ENCODE data around the gene SHKBP1. TPM values are rescaled to one million over a fixed set of nuclear protein-coding genes. Genes with fewer than 3 reads are reported as not detected.
A peak's percentile ranks its signal among the peaks of the same experiment; 100 is the strongest.

Gene SHKBP1
- total RNA-seq, 1 donor from 2014 or later = 192 TPM

- peak overlapping the region in 1 of 2 donors; percentile 62 for H3K4me3 ChIP-seq
- H3K27ac ChIP-seq = no peak overlapping the region
- TF ChIP-seq CTCF (IDR thresholded peaks at IDR 0.05) = peak in 2 of 3 experiments; percentile 12 to 29
- DNase-seq (ENCODE audit: low spot score in 2 of 2) = no peak
- H3K36me3 ChIP-seq = no peaks in the 10 kb centered on the region
- no peaks in the 10 kb centered on the region for H3K27me3 ChIP-seq
- H3K9me3 ChIP-seq = no peaks in the 10 kb centered on the region
- H3K4me1 ChIP-seq = peaks cover 2 to 5% of the 10 kb centered on the region in 2 donors
- intact Hi-C loops (cut with DNase I) = no loop called here
Observed at GRCh38 chr19:40530091-40530901, 46.4 kb upstream of the SHKBP1 start.

DNA sequence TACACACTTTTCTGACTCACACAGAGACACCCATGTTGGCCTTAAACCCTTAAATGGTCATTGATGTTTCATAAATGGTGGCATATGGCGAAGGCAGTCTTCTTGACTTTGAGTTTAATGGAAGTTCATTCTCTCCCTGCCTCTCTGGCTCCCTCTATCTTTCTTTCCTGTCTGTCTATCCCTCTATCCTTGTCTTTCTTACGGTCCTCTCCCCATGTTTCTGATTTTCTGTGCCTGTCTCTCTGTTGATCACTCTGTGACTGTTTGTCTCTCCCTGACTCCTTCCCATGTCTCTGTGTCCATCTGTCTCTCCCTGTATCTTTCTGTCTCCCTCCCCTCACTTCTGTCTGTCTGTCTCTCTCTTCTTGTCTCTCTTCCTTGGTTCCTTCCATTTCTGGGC is 43.2 kb upstream of the SHKBP1 start:
- intact Hi-C loops (cut with DNase I) = no loop called here
- peaks cover 2 to 5% of the 10 kb centered on the region in 2 donors for H3K4me1 ChIP-seq
- H3K27me3 ChIP-seq = no peaks in the 10 kb centered on the region
- DNase-seq (ENCODE audit: low spot score in 2 of 2) = no peak
- H3K4me3 ChIP-seq = no peak overlapping the region
- TF ChIP-seq CTCF (IDR thresholded peaks at IDR 0.05) = no peak
- H3K9me3 ChIP-seq = no peaks in the 10 kb centered on the region
- H3K36me3 ChIP-seq = no peaks in the 10 kb centered on the region
- H3K27ac ChIP-seq = no peak overlapping the region

DNA sequence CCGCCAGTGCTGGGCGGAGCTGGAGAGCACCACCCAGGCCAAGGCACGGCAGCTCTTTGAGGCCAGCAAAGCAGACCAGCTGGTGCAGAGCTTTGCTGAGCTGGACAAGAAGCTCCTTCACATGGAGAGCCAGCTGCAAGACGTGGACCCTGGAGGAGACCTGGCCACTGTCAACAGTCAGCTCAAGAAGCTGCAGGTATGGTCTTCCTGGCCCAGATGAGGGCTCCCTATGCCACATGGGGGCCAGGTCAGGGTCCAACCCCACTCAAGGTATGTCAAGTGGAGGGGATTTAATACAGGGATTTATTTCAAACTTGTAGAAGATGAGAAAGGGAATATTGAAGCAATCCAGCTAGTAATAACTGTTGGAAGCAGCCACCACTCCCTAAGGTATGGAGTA is 42.5 kb upstream of the SHKBP1 start:
- Histone ChIP-seq H3K4me3 (no peak overlapping the region), H3K36me3 (no peaks in the 10 kb centered on the region), H3K27ac (no peak overlapping the region), H3K9me3 (no peaks in the 10 kb centered on the region), H3K4me1 (peaks cover 2 to 5% of the 10 kb centered on the region in 2 donors), H3K27me3 (no peaks in the 10 kb centered on the region)
- intact Hi-C loops (cut with DNase I) = no loop called here
- TF ChIP-seq CTCF (IDR thresholded peaks at IDR 0.05) = no peak
- no peak for DNase-seq (ENCODE audit: low spot score in 2 of 2)

DNA sequence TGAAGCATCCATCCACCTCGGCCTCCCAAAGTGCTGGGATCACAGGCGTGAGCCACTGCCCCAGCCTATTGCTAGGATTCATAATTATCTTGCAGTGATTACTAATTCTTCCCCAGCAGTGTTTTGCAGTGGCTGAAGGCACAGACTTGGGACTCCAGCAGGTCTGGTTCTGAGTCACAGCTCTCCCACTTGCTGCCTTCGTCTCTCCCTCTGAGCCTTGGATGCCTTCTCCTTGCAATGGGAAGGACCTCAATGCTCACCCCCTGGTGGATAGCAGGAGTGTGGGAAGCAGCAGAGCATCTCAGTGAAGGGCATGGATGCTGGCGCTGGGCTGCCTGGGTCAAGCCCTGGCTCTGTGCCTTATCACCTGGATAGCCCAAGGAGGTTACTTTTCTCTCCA is 37.6 kb upstream of the SHKBP1 start:
- no peak for TF ChIP-seq CTCF (IDR thresholded peaks at IDR 0.05)
- no peak for DNase-seq (ENCODE audit: low spot score in 2 of 2)
- peaks cover 0 to 7% of the 10 kb centered on the region in 2 donors for H3K4me1 ChIP-seq
- no peak overlapping the region for H3K4me3 ChIP-seq
- H3K9me3 ChIP-seq = no peaks in the 10 kb centered on the region
- intact Hi-C loops (cut with DNase I) = no loop called here
- H3K27me3 ChIP-seq = no peaks in the 10 kb centered on the region
- no peaks in the 10 kb centered on the region for H3K36me3 ChIP-seq
- no peak overlapping the region for H3K27ac ChIP-seq

DNA sequence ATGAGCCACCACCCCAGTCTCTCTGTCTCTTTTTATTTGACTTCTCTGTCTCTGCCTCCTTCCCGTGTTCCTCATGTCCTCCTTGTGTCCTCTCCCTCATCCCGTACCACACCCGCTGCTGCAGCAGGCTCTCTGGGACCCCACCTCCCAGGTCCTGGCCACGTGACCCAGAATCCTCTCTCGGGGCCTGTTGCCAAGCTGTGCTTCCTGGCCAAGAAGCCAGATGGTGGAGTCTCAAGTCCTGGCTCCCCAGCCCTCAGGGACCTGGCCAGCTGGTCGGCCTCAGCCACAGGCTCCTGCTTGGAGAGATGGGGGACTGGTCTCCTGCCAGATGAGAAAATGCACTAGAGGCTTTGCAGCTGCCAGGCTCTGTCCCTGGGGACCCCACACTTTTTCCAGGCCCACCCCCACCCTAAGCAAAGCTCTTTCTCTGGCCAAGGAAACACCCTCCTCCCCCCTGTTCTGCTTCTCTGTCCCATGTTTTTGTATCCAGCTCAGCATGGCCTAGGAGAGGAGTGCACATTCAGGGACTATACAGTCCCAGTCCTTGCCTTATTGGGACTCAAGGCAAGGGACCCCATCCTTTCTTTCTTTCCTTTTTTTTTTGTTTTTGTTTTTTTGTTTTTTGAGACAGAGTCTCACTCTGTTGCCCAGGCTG is 34.3 kb upstream of the SHKBP1 start:
- Histone ChIP-seq H3K27ac (peak overlapping the region; percentile 63 to 72), H3K27me3 (no peaks in the 10 kb centered on the region), H3K9me3 (no peaks in the 10 kb centered on the region), H3K36me3 (no peaks in the 10 kb centered on the region), H3K4me3 (no peak overlapping the region), H3K4me1 (peaks cover 0 to 7% of the 10 kb centered on the region in 2 donors)
- no peak for TF ChIP-seq CTCF (IDR thresholded peaks at IDR 0.05)
- DNase-seq (ENCODE audit: low spot score in 2 of 2) = peak in 1 of 2 donors; percentile 76
- intact Hi-C loops (cut with DNase I) = loop anchor here (5.0 kb wide), 1 partner anchor 35 kb away; the partner anchor contains the start of gene SHKBP1
